Muscle of back (tissue), 11 donors: ENCODE results near the gene PRKACA. TPM values are rescaled to one million over a fixed set of nuclear protein-coding genes. Genes with fewer than 3 reads are reported as not detected.
"Not testable (repeated sequence)": the region's sequence is repeated elsewhere in the genome, so short reads cannot be mapped to it uniquely, and the experiment has no call there.

Experiments used
- DNase-seq, 3 donors: peaks; one replicate each; pipeline versions ENCODE4 v3.0.0 to v3.0.0-alpha.2; 2013
- polyA plus RNA-seq, 10 donors: library from polyadenylated mRNA; unstranded; fragments of 120-200 nt; gene quantifications; one replicate each; pipeline ENCODE4 v1.2.1, GENCODE V29; 2013; ENCODE audit not compliant: insufficient read length in 10 of 10

PRKACA gene
- polyA plus RNA-seq, 10 donors = 279 to 512 (median 454) TPM

GRCh38 chr19:14149509-14149994 lies 32.0 kb upstream of the PRKACA start:
- peak; percentile 61 to 95 (median 89) for DNase-seq

GRCh38 chr19:14148751-14149410 lies 31.3 kb upstream of the PRKACA start:
- DNase-seq = peak in 1 of 3 donors; percentile 51

- peak; percentile 59 to 93 (median 79) for DNase-seq
These were observed 30.4 kb upstream of the PRKACA start for GRCh38 chr19:14147797-14148605.

GRCh38 chr19:14146789-14147216 lies 29.2 kb upstream of the PRKACA start:
- DNase-seq = peak in 2 of 3 donors; percentile 7 to 60

- not testable (repeated sequence) for DNase-seq
These were observed 28.6 kb upstream of the PRKACA start for GRCh38 chr19:14146169-14146568.

GRCh38 chr19:14145381-14145780 lies 27.8 kb upstream of the PRKACA start:
- no peak for DNase-seq

GRCh38 chr19:14142262-14143190 lies 25.0 kb upstream of the PRKACA start:
- no peak for DNase-seq

GRCh38 chr19:14141041-14141440 lies 23.5 kb upstream of the PRKACA start:
- DNase-seq = no peak

- peak in 2 of 3 donors; percentile 45 to 46 for DNase-seq
These were observed 22.4 kb upstream of the PRKACA start for GRCh38 chr19:14139944-14140343.

- DNase-seq = no peak
These were observed 21.2 kb upstream of the PRKACA start for GRCh38 chr19:14138576-14139265.

GRCh38 chr19:14136509-14137281 lies 19.1 kb upstream of the PRKACA start, which contains the start of gene ASF1B:
ASF1B (minus strand) TSS chr19:14136589; CDS start chr19:14136456, 133 bp downstream.
- DNase-seq = peak; percentile 100

- DNase-seq = no peak
These were observed 18.5 kb upstream of the PRKACA start for GRCh38 chr19:14135985-14136508.

GRCh38 chr19:14135355-14135754 lies 17.8 kb upstream of the PRKACA start:
- DNase-seq = no peak

GRCh38 chr19:14127929-14128509 lies 10.5 kb upstream of the PRKACA start:
- DNase-seq = peak in 1 of 3 donors; percentile 30

- no peak for DNase-seq
These were observed 9.6 kb upstream of the PRKACA start for GRCh38 chr19:14127176-14127575.

GRCh38 chr19:14122924-14123323 lies 5.4 kb upstream of the PRKACA start:
- no peak for DNase-seq

- no peak for DNase-seq
These were observed 2.9 kb upstream of the PRKACA start for GRCh38 chr19:14120497-14120780.

GRCh38 chr19:14119644-14120496 lies 2.3 kb upstream of the PRKACA start:
- no peak for DNase-seq

- peak in 1 of 3 donors; percentile 46 for DNase-seq
These were observed 1.6 kb upstream of the PRKACA start for GRCh38 chr19:14119146-14119545.
